ENCODE measurements around the gene FXYD2.

The FXYD2 gene

GRCh38 chr11:117818041-117818873, 6.3 kb downstream of the FXYD2 start:
- TF ChIP-seq CTCF (conservative IDR thresholded peaks at IDR 0.05; ENCODE audit: low read depth), result peak; percentile 49
- CTCF ChIA-PET, result interaction anchor here (0.7 to 6.8 kb wide), 16 partner anchors 10 to 392 kb away, joined by 3 to 84 read pairs (median 4); no protein-coding TSS in a partner anchor
- no peak overlapping the region for H3K27ac ChIP-seq
- DNase-seq (ENCODE audit: low spot score), result peak; percentile 41
- POLR2A ChIA-PET (ENCODE audit: low non-redundant PET), result no interaction called here

- CTCF ChIA-PET, result interaction anchor here (0.6 to 6.8 kb wide), 18 partner anchors 9 to 391 kb away, joined by 3 to 84 read pairs (median 4); no protein-coding TSS in a partner anchor
- no peak overlapping the region for H3K27ac ChIP-seq
- peak; percentile 96 for TF ChIP-seq CTCF (conservative IDR thresholded peaks at IDR 0.05; ENCODE audit: low read depth)
- POLR2A ChIA-PET (ENCODE audit: low non-redundant PET), result no interaction called here
- DNase-seq (ENCODE audit: low spot score), result peak; percentile 60
Measured at GRCh38 chr11:117817368-117818040, 7.0 kb downstream of the FXYD2 start.

- ChIA-PET POLR2A (ENCODE audit: low non-redundant PET) (no interaction called here), CTCF (interaction anchor here (0.6 to 6.8 kb wide), 12 partner anchors 9 to 391 kb away, joined by 3 to 84 read pairs (median 4); no protein-coding TSS in a partner anchor)
- no peak for DNase-seq (ENCODE audit: low spot score)
- no peak for TF ChIP-seq CTCF (conservative IDR thresholded peaks at IDR 0.05; ENCODE audit: low read depth)
- H3K27ac ChIP-seq, result no peak overlapping the region
Measured at GRCh38 chr11:117816846-117817367, 7.6 kb downstream of the FXYD2 start.

- POLR2A ChIA-PET (ENCODE audit: low non-redundant PET), result no interaction called here
- DNase-seq (ENCODE audit: low spot score), result peak; percentile 34
- CTCF ChIA-PET, result interaction anchor here (0.6 to 6.8 kb wide), 5 partner anchors 8 to 390 kb away, joined by 3 to 84 read pairs (median 5); no protein-coding TSS in a partner anchor
- no peak overlapping the region for H3K27ac ChIP-seq
- no peak for TF ChIP-seq CTCF (conservative IDR thresholded peaks at IDR 0.05; ENCODE audit: low read depth)
Measured at GRCh38 chr11:117816151-117816741, 8.3 kb downstream of the FXYD2 start.

GRCh38 chr11:117815262-117815803, 9.2 kb downstream of the FXYD2 start:
- TF ChIP-seq CTCF (conservative IDR thresholded peaks at IDR 0.05; ENCODE audit: low read depth), result no peak
- no peak for DNase-seq (ENCODE audit: low spot score)
- ChIA-PET CTCF (interaction anchor here (0.6 to 6.8 kb wide), 2 partner anchors 29 to 389 kb away, joined by 3 to 84 read pairs; no protein-coding TSS in a partner anchor), POLR2A (ENCODE audit: low non-redundant PET) (no interaction called here)
- no peak overlapping the region for H3K27ac ChIP-seq

All from RWPE1 (cell line).